Left ventricle myocardium inferior (tissue), 1 donor: ENCODE results near the gene ANKLE2. TPM values are rescaled to one million over a fixed set of nuclear protein-coding genes. Genes with fewer than 3 reads are reported as not detected.

Source experiments
- DNase-seq: peaks from one replicate; pipeline ENCODE4 v3.0.0-alpha.2; 2020
- H3K27ac ChIP-seq: fragments of 200-600 bp; replicated peaks from 2 replicates; pipeline ENCODE4 v1.8.0; 2021
- H3K27me3 ChIP-seq: fragments of 200-600 bp; 2 replicates; pipeline ENCODE4 v1.8.0; 2021; ENCODE audit warnings: low read depth
- H3K36me3 ChIP-seq: fragments of 200-600 bp; 2 replicates; pipeline ENCODE4 v1.8.0; 2021
- H3K4me1 ChIP-seq: fragments of 200-600 bp; 2 replicates; pipeline ENCODE4 v1.8.0; 2021
- H3K4me3 ChIP-seq: fragments of 200-600 bp; 2 replicates; pipeline ENCODE4 v1.8.0; 2021; ENCODE audit warnings: mild to moderate bottlenecking, moderate library complexity
- H3K9me3 ChIP-seq: fragments of 200-600 bp; replicated peaks from 2 replicates; pipeline ENCODE4 v1.8.0; 2021
- intact Hi-C: fragments of 100-400 bp; cut with micrococcal nuclease; formaldehyde crosslinking; loops from one replicate; pipeline ENCODE4 v1.11.0; 2022
- total RNA-seq: library from RNA; stranded (reverse); fragmentation: NEBNext Ultra II Directional; extraction: Animal tissue kit (Norgen Biotek cat#: 25700); gene quantifications from one replicate; pipeline ENCODE4 v1.2.1, GENCODE V29; 2021
- TF ChIP-seq, protein P1 (sequence below): fragments of 200-600 bp; IDR thresholded peaks from 2 replicates; pipeline ENCODE4 v1.8.0; 2021; ENCODE audit warnings: antibody characterized with exemption, mild to moderate bottlenecking, borderline replicate concordance
- donor health status: DM: no; HTN: yes; CAD: no; lungs with severe emphysema.

Gene ANKLE2
- total RNA-seq, 1 donor from 2014 or later, result 21.2 TPM

DNA sequence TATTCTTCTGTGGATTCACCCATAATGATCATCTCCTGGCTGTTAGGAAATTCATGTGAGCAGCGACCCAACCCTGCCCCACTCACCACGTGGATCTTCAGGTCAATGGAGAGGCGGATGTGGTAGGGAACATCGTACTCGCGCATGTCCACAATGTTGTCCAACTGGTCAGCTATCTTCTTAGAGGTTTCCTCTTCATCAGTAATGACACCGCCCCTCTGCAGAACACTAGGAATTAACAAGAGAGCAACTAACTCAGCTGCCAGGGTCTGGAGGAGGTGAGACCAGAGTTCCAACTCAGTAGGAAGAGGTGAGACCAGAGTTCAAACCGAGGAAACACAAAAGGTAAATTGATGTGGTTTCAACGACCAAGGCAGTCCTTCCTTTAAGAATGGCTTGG is 84.1 kb downstream of the ANKLE2 start:
- intact Hi-C loops, result no loop called here
- peaks cover 50% of the 10 kb centered on the region for H3K36me3 ChIP-seq
- no peaks in the 10 kb centered on the region for H3K27me3 ChIP-seq
- no peaks in the 10 kb centered on the region for H3K9me3 ChIP-seq
- H3K4me1 ChIP-seq, result no peaks in the 10 kb centered on the region
- no peak for DNase-seq
- H3K27ac ChIP-seq, result no peak overlapping the region
- TF ChIP-seq, protein P1, sequence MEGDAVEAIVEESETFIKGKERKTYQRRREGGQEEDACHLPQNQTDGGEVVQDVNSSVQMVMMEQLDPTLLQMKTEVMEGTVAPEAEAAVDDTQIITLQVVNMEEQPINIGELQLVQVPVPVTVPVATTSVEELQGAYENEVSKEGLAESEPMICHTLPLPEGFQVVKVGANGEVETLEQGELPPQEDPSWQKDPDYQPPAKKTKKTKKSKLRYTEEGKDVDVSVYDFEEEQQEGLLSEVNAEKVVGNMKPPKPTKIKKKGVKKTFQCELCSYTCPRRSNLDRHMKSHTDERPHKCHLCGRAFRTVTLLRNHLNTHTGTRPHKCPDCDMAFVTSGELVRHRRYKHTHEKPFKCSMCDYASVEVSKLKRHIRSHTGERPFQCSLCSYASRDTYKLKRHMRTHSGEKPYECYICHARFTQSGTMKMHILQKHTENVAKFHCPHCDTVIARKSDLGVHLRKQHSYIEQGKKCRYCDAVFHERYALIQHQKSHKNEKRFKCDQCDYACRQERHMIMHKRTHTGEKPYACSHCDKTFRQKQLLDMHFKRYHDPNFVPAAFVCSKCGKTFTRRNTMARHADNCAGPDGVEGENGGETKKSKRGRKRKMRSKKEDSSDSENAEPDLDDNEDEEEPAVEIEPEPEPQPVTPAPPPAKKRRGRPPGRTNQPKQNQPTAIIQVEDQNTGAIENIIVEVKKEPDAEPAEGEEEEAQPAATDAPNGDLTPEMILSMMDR, result no peak
- no peak overlapping the region for H3K4me3 ChIP-seq

DNA sequence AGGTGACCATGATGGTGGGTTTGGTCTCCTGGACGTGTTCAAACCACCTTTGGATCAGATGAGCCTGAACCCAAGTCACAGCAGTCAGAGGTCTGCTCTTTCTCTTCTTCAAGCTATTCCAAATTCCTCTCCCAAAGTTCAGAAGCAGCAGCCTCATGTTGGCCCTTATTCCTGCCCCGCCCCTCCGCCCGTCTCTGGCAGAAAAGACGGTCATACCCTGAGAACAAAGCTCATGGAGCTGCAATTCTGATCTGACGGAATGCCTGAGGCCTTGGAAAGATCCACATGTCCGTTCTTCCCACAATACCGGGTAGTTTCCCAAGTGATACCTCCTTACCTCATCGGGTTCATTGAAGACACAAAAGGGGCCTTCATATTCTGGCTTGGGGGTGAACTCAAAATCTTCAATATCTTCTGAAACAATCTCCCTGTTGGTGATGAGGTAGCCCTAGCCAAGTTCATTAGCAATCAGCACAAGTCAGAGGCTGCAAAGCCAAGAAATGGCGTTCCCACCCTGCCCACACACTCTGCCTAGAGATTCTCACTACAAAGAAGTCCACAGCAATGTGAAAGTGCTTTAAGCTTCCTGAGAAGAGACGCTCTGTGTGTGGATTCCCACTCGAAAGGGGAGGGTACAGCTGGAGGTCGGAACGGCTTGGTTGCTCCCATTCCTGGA is 85.7 kb downstream of the ANKLE2 start:
- DNase-seq, result no peak
- Histone ChIP-seq H3K27me3 (no peaks in the 10 kb centered on the region), H3K36me3 (peaks cover 61% of the 10 kb centered on the region), H3K9me3 (no peaks in the 10 kb centered on the region), H3K27ac (no peak overlapping the region), H3K4me1 (no peaks in the 10 kb centered on the region), H3K4me3 (no peak overlapping the region)
- TF ChIP-seq, protein P1, result no peak
- intact Hi-C loops, result no loop called here

Other genes starting within 250 kb of the ANKLE2 start
- gene LRCOL1, start 151.2 kb downstream of the ANKLE2 start, total RNA-seq, result not detected
- not detected for gene P2RX2, start 143.1 kb downstream of the ANKLE2 start, total RNA-seq
- gene POLE, start 74.5 kb downstream of the ANKLE2 start, total RNA-seq, result 9.0 TPM
- gene PXMP2, start 74.2 kb downstream of the ANKLE2 start, total RNA-seq, result 42.3 TPM
- gene PGAM5, start 51.0 kb downstream of the ANKLE2 start, total RNA-seq, result 27.3 TPM
- 33.0 TPM for gene GOLGA3, start 67.0 kb upstream of the ANKLE2 start, total RNA-seq
- gene CHFR, start 125.8 kb upstream of the ANKLE2 start, total RNA-seq, result 14.4 TPM
- 12.9 TPM for gene ZNF605, start 194.5 kb upstream of the ANKLE2 start, total RNA-seq
- gene ZNF26, start 224.5 kb upstream of the ANKLE2 start, total RNA-seq, result 3.1 TPM